CD4-positive, alpha-beta T cell treated with Interleukin-12 subunit alpha and Interleukin-12 subunit beta, for 1 hour (primary cell): Measurements from ENCODE around the gene FXYD5.
"Not testable (repeated sequence)": the region's sequence is repeated elsewhere in the genome, so short reads cannot be mapped to it uniquely, and the experiment has no call there.

Experiments
- DNase-seq: peaks from one replicate; pipeline ENCODE4 v3.0.0-alpha.2; 2020

The FXYD5 gene

GRCh38 chr19:35184267-35184666 is 29.7 kb downstream of the FXYD5 start:
- no peak for DNase-seq

- DNase-seq: no peak
Measured at GRCh38 chr19:35184884-35185283, 30.3 kb downstream of the FXYD5 start.

GRCh38 chr19:35194012-35194984 is 39.8 kb downstream of the FXYD5 start:
- no peak for DNase-seq

GRCh38 chr19:35195830-35196229 is 41.3 kb downstream of the FXYD5 start:
- no peak for DNase-seq

- DNase-seq: not testable (repeated sequence)
Measured at GRCh38 chr19:35196861-35197260, 42.3 kb downstream of the FXYD5 start.

- DNase-seq: no peak
Measured at GRCh38 chr19:35199481-35199880, 44.9 kb downstream of the FXYD5 start.

GRCh38 chr19:35202722-35203688 is 48.5 kb downstream of the FXYD5 start:
- no peak for DNase-seq

GRCh38 chr19:35204799-35205732 is 50.5 kb downstream of the FXYD5 start:
- no peak for DNase-seq

- DNase-seq: no peak
Measured at GRCh38 chr19:35205733-35206323, 51.3 kb downstream of the FXYD5 start.

- peak; percentile 88 for DNase-seq
Measured at GRCh38 chr19:35206379-35206778, 51.8 kb downstream of the FXYD5 start.

- no peak for DNase-seq
Measured at GRCh38 chr19:35206855-35207254, 52.3 kb downstream of the FXYD5 start.

- DNase-seq: peak; percentile 63
Measured at GRCh38 chr19:35207391-35207871, 52.9 kb downstream of the FXYD5 start.

GRCh38 chr19:35208121-35208520 is 53.6 kb downstream of the FXYD5 start:
- no peak for DNase-seq

- DNase-seq: no peak
Measured at GRCh38 chr19:35209646-35210045, 55.1 kb downstream of the FXYD5 start.

GRCh38 chr19:35211545-35212230 is 57.2 kb downstream of the FXYD5 start:
- DNase-seq: peak; percentile 94

- DNase-seq: no peak
Measured at GRCh38 chr19:35212241-35212640, 57.7 kb downstream of the FXYD5 start.

GRCh38 chr19:35213663-35214632 is 59.4 kb downstream of the FXYD5 start:
- peak; percentile 95 for DNase-seq

GRCh38 chr19:35214766-35215422 is 60.4 kb downstream of the FXYD5 start:
- DNase-seq: no peak
